SK-N-SH (cell line): ENCODE results near the gene MED27. TPM values are rescaled to one million over a fixed set of nuclear protein-coding genes. Genes with fewer than 3 reads are reported as not detected.

Experiments used
- CTCF ChIA-PET: fragments of 300-600, 350-600 bp; formaldehyde crosslinking; extraction: SDS; loops from one replicate; lab custom pipeline; 2021; lab: Yijun Ruan, JAX
- POLR2A ChIA-PET: fragments of 350-600 bp; sonication (Branson Sonifier 250); formaldehyde crosslinking; extraction: SDS; loops from one replicate; lab custom pipeline; 2020; ENCODE audit warnings: antibody characterized with exemption, inconsistent platforms; lab: Yijun Ruan, JAX
- DNase-seq: peaks from one replicate; pipeline ENCODE4 v3.0.0; 2012
- H2AFZ ChIP-seq: fragments of 200-600 bp; sonication (generic); 2 replicates; pipeline ENCODE4 v1.8.1; 2016; ENCODE audit warnings: antibody characterized with exemption, mild to moderate bottlenecking, low read depth
- H3F3A ChIP-seq: fragments of 200-600 bp; sonication (generic); replicated peaks from 2 replicates; pipeline ENCODE3; 2016; ENCODE audit warnings: antibody characterized with exemption, mild to moderate bottlenecking; ENCODE audit not compliant: insufficient read depth
- H3K27ac ChIP-seq, 2 experiments: fragments of 200-500 bp in 1 of 2; fragments of 200-600 bp in 1 of 2; sonication (Bioruptor generic) in 1 of 2; sonication (generic), shearing (Covaris generic) in 1 of 2; 2 replicates each; pipeline versions ENCODE4 v1.5.1 to v1.6.1; 2014 to 2016; ENCODE audit warnings: low read depth in 2 of 2, inconsistent platforms in 1 of 2, low read length in 1 of 2, mild to moderate bottlenecking in 1 of 2, mixed read lengths in 1 of 2
- H3K27me3 ChIP-seq: fragments of 200-600 bp; sonication (generic), shearing (Covaris generic); 2 replicates; pipeline ENCODE4 v1.6.1; 2016; ENCODE audit warnings: mixed run types; ENCODE audit not compliant: insufficient read depth
- H3K36me3 ChIP-seq, 2 experiments: fragments of 200-500 bp in 1 of 2; fragments of 200-600 bp in 1 of 2; sonication (Bioruptor generic) in 1 of 2; sonication (generic) in 1 of 2; replicated peaks in 1 of 2; 2 replicates each; pipeline versions ENCODE3 to v1.5.1; 2014 to 2016; ENCODE audit warnings: low read length in 1 of 2, mild to moderate bottlenecking in 1 of 2; ENCODE audit not compliant: insufficient read depth in 2 of 2, control insufficient read depth in 1 of 2
- H3K4me1 ChIP-seq, 2 experiments: fragments of 200-500 bp in 1 of 2; fragments of 200-600 bp in 1 of 2; sonication (Bioruptor generic) in 1 of 2; sonication (generic), shearing (Covaris generic) in 1 of 2; 2 replicates each; pipeline versions ENCODE4 v1.5.1 to v1.6.1; 2014 to 2016; ENCODE audit warnings: low read depth in 1 of 2, low read length in 1 of 2, mixed run types in 1 of 2; ENCODE audit not compliant: insufficient read depth in 2 of 2, control insufficient read depth in 1 of 2
- H3K4me2 ChIP-seq: fragments of 200-600 bp; sonication (generic), shearing (Covaris generic); 2 replicates; pipeline ENCODE4 v1.6.1; 2017; ENCODE audit warnings: mixed run types
- H3K4me3 ChIP-seq, 2 experiments: fragments of 200-500 bp in 1 of 2; fragments of 200-600 bp in 1 of 2; sonication (Bioruptor generic) in 1 of 2; sonication (generic), shearing (Covaris generic) in 1 of 2; 2 replicates each; pipeline versions ENCODE4 v1.5.1 to v1.8.1; 2014 to 2016; ENCODE audit warnings: low read depth in 2 of 2, inconsistent platforms in 1 of 2, low read length in 1 of 2, mild to moderate bottlenecking in 1 of 2, mixed read lengths in 1 of 2, moderate library complexity in 1 of 2
- H3K79me2 ChIP-seq: fragments of 200-600 bp; sonication (generic); 2 replicates; pipeline ENCODE4 v1.8.1; 2017; ENCODE audit warnings: mild to moderate bottlenecking; ENCODE audit not compliant: insufficient read depth
- H3K9ac ChIP-seq: fragments of 200-600 bp; sonication (generic); 2 replicates; pipeline ENCODE4 v1.6.1; 2017; ENCODE audit warnings: mixed run types
- H3K9me2 ChIP-seq: fragments of 200-600 bp; sonication (generic); 2 replicates; pipeline ENCODE4 v1.6.1; 2017; ENCODE audit warnings: mixed run types
- H3K9me3 ChIP-seq: fragments of 200-600 bp; sonication (generic); 2 replicates; pipeline ENCODE4 v1.6.1; 2017; ENCODE audit warnings: mixed run types, mild to moderate bottlenecking, moderate library complexity
- H4K20me1 ChIP-seq: fragments of 200-600 bp; sonication (generic); 2 replicates; pipeline ENCODE4 v1.6.1; 2017; ENCODE audit warnings: mild to moderate bottlenecking, mixed run types; ENCODE audit not compliant: insufficient read depth
- CHD2 ChIP-seq: fragments of 150-350 bp; IDR thresholded peaks from 2 replicates; pipeline ENCODE4 v1.6.1; 2018; ENCODE audit warnings: low read length; ENCODE audit not compliant: partially characterized antibody
- CTCF ChIP-seq: fragments of 200-600 bp; sonication (generic); IDR thresholded peaks from 2 replicates; pipeline ENCODE4 v1.6.1; 2017; ENCODE audit warnings: antibody characterized with exemption, mild to moderate bottlenecking, moderate library complexity
- EP300 ChIP-seq, 2 experiments: IDR thresholded peaks; 2 replicates each; pipeline versions ENCODE4 v1.4.0 to v1.6.1; 2012; ENCODE audit warnings: borderline replicate concordance in 1 of 2, low read depth in 1 of 2, low read length in 1 of 2
- EZH2phosphoT487 ChIP-seq: fragments of 200-600 bp; sonication (generic); IDR thresholded peaks from 2 replicates; pipeline ENCODE4 v1.6.1; 2017; ENCODE audit warnings: low read depth, mixed run types, mild to moderate bottlenecking, antibody characterized with exemption, moderate library complexity, borderline replicate concordance
- GABPA ChIP-seq: IDR thresholded peaks from 2 replicates; pipeline ENCODE4 v1.4.0; 2012; ENCODE audit warnings: low read depth, mild to moderate bottlenecking
- GATA2 ChIP-seq: sonication (generic); formaldehyde crosslinking; IDR thresholded peaks from 2 replicates; pipeline ENCODE4 v1.5.0; 2020; ENCODE audit warnings: mild to moderate bottlenecking, missing genetic modification reagents
- MEF2A ChIP-seq: IDR thresholded peaks from 2 replicates; pipeline ENCODE4 v1.4.0; 2012; ENCODE audit warnings: low read depth, borderline replicate concordance
- MXI1 ChIP-seq: IDR thresholded peaks from 2 replicates; pipeline ENCODE4 v1.6.1; 2012; ENCODE audit warnings: mild to moderate bottlenecking, low read depth, low read length, improper control_type of control experiment
- NFIC ChIP-seq: IDR thresholded peaks from 2 replicates; pipeline ENCODE4 v1.4.0; 2012; ENCODE audit warnings: borderline replicate concordance
- NRF1 ChIP-seq: IDR thresholded peaks from 2 replicates; pipeline ENCODE4 v1.6.1; 2012; ENCODE audit warnings: low read depth, mild to moderate bottlenecking, low read length
- POLR2AphosphoS5 ChIP-seq: IDR thresholded peaks from 2 replicates; pipeline ENCODE4 v1.6.1; 2012; ENCODE audit warnings: low read depth, low read length
- RCOR1 ChIP-seq: fragments of 150-350 bp; IDR thresholded peaks from 2 replicates; pipeline ENCODE4 v1.6.1; 2017; ENCODE audit warnings: antibody characterized with exemption, low read length
- REST ChIP-seq: IDR thresholded peaks from 2 replicates; pipeline ENCODE4 v1.6.1; 2012; ENCODE audit warnings: mild to moderate bottlenecking, low read depth, low read length, moderate library complexity
- RFX5 ChIP-seq: IDR thresholded peaks from 2 replicates; pipeline ENCODE4 v1.6.1; 2012; ENCODE audit warnings: mild to moderate bottlenecking, improper control_type of control experiment, low read length
- SIN3A ChIP-seq: IDR thresholded peaks from 2 replicates; pipeline ENCODE4 v1.6.1; 2012; ENCODE audit warnings: low read depth, mild to moderate bottlenecking, low read length, moderate library complexity, borderline replicate concordance
- TAF1 ChIP-seq: IDR thresholded peaks from 2 replicates; pipeline ENCODE4 v1.6.1; 2012; ENCODE audit warnings: low read depth, mild to moderate bottlenecking, low read length, moderate library complexity, borderline replicate concordance
- USF2 ChIP-seq: fragments of 150-350 bp; IDR thresholded peaks from 2 replicates; pipeline ENCODE4 v1.6.1; 2017; ENCODE audit warnings: antibody characterized with exemption, low read length, low read depth, borderline replicate concordance
- YY1 ChIP-seq: IDR thresholded peaks from 2 replicates; pipeline ENCODE4 v1.4.0; 2012; ENCODE audit warnings: low read depth, mild to moderate bottlenecking
- WGBS: methylation state at CpG from one replicate; pipeline ENCODE4 v1.1.6; 2017; ENCODE audit warnings: low lambda C conversion rate; 5-methylcytosine and 5-hydroxymethylcytosine counted together
- polyA plus RNA-seq, 3 experiments: library from polyadenylated mRNA; depleted of rRNA; stranded (reverse); fragments of >200 nt; gene quantifications; 2 replicates each; pipeline ENCODE4 v1.2.3, GENCODE V29; 2012
- TF ChIP-seq, protein P1 (sequence below): IDR thresholded peaks from 2 replicates; pipeline ENCODE4 v1.4.0; 2012; ENCODE audit warnings: low read depth, borderline replicate concordance

Gene MED27
- polyA plus RNA-seq, 1 of the 3 experiments (the other 2 are of a cell fraction): 35.0 TPM

DNA sequence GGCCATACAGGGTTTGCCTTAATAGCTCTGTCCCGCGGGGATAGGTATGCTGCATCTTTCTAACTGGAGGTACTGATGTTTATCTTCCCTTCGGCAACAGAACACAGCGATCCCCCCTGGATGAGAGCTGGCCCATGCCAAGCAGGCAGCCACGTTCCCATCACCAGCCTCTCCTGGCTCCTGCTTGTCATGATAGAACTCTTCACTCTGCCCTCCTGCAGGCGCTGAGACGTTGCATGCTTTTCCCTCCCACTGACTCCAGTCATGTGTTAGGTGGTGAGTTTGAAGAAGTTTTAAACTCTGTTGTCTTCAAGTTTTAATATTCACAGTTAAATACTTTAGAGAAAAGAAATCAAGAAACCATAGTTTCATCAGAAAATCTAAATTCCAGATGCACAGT is 60.0 kb downstream of the MED27 start:
- H3F3A ChIP-seq: no peaks in the 10 kb centered on the region
- no peak overlapping the region; a peak in 1 of 4 replicates for H3K27ac ChIP-seq
- TF ChIP-seq RCOR1 (no peak), EP300 (IDR thresholded peaks at IDR 0.05; ENCODE audit: borderline replicate concordance in 1 of 2, low read depth in 1 of 2, low read length in 1 of 2) (no peak), USF2 (no peak), MEF2A (no peak), NFIC (no peak), TAF1 (no peak)
- TF ChIP-seq, protein P1, sequence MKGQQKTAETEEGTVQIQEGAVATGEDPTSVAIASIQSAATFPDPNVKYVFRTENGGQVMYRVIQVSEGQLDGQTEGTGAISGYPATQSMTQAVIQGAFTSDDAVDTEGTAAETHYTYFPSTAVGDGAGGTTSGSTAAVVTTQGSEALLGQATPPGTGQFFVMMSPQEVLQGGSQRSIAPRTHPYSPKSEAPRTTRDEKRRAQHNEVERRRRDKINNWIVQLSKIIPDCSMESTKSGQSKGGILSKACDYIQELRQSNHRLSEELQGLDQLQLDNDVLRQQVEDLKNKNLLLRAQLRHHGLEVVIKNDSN: no peak
- no peaks in the 10 kb centered on the region for H3K9me3 ChIP-seq
- ChIA-PET CTCF (interaction anchor here (1.0 to 2.2 kb wide), 7 partner anchors 22 to 154 kb away, joined by 3 to 14 read pairs (median 3); no protein-coding TSS in a partner anchor), POLR2A (no interaction called here)
- H3K36me3 ChIP-seq: no peaks in the 10 kb centered on the region
- peaks cover 17 to 40% of the 10 kb centered on the region in 2 experiments; a peak in 3 of 4 replicates for H3K4me1 ChIP-seq
- peaks cover 31% of the 10 kb centered on the region for H4K20me1 ChIP-seq
- H3K79me2 ChIP-seq: peaks cover 36% of the 10 kb centered on the region; the same call in 1 of the 2 replicates
- no peak overlapping the region for H2AFZ ChIP-seq
- no peak for DNase-seq
- no peak overlapping the region for H3K4me2 ChIP-seq
- no peak overlapping the region for H3K4me3 ChIP-seq
- no peaks in the 10 kb centered on the region for H3K9me2 ChIP-seq
- no peaks in the 10 kb centered on the region for H3K27me3 ChIP-seq
- H3K9ac ChIP-seq: no peak overlapping the region
- 89% methylated on average over 5 of the region's 7 CpGs for WGBS

- Histone ChIP-seq H3K9me3 (no peaks in the 10 kb centered on the region), H3K27ac (no peak overlapping the region), H3K27me3 (no peaks in the 10 kb centered on the region), H3K36me3 (no peaks in the 10 kb centered on the region), H3K4me1 (peaks cover 23 to 41% of the 10 kb centered on the region in 2 experiments; a peak in 3 of 4 replicates), H4K20me1 (peaks cover 31% of the 10 kb centered on the region), H3K4me3 (no peak overlapping the region), H2AFZ (no peak overlapping the region), H3K4me2 (no peak overlapping the region), H3K9ac (no peak overlapping the region), H3K9me2 (no peaks in the 10 kb centered on the region), H3K79me2 (peaks cover 35% of the 10 kb centered on the region; the same call in 1 of the 2 replicates), H3F3A (no peaks in the 10 kb centered on the region)
- CTCF ChIA-PET: interaction anchor here (0.6 to 2.2 kb wide), 7 partner anchors 22 to 210 kb away, joined by 3 to 14 read pairs (median 3); no protein-coding TSS in a partner anchor
- WGBS: 61% methylated on average over 3 of the region's 3 CpGs
- POLR2A ChIA-PET: no interaction called here
- DNase-seq: no peak
- TF ChIP-seq POLR2AphosphoS5 (no peak), EZH2phosphoT487 (no peak), RCOR1 (peak; percentile 73), MXI1 (no peak), CHD2 (no peak), GABPA (no peak), EP300 (IDR thresholded peaks at IDR 0.05; ENCODE audit: borderline replicate concordance in 1 of 2, low read depth in 1 of 2, low read length in 1 of 2) (peak in 1 of 2 experiments; percentile 75; a peak in 2 of 4 replicates), CTCF (peak; percentile 37), GATA2 (peak; percentile 60), REST (no peak), RFX5 (no peak), YY1 (no peak), NRF1 (no peak), SIN3A (no peak)
- TF ChIP-seq, protein P1: no peak
Measured at GRCh38 chr9:132018957-132019405, 60.7 kb downstream of the MED27 start.
